Fibroblast of skin of scalp (primary cell): ENCODE data around the gene SOX10.
A peak's percentile ranks its signal among the peaks of the same experiment; 100 is the strongest.
"Not testable (repeated sequence)": the region's sequence is repeated elsewhere in the genome, so short reads cannot be mapped to it uniquely, and the experiment has no call there.

ENCODE experiments used
- DNase-seq: peaks from one replicate; pipeline ENCODE4 v3.0.0-alpha.2; 2013

Gene SOX10

GRCh38 chr22:37959231-37959825 is 25.0 kb downstream of the SOX10 start:
- DNase-seq = no peak

GRCh38 chr22:37957232-37957631 is 27.1 kb downstream of the SOX10 start:
- no peak for DNase-seq

GRCh38 chr22:37955825-37956397 is 28.4 kb downstream of the SOX10 start:
- DNase-seq = not testable (repeated sequence)

GRCh38 chr22:37954686-37955085 is 29.7 kb downstream of the SOX10 start:
- no peak for DNase-seq

- peak; percentile 94 for DNase-seq
Observed at GRCh38 chr22:37953437-37954179, 30.7 kb downstream of the SOX10 start, which contains the start of the genes C22orf23 and POLR2F. TSS of gene C22orf23 (minus strand) at chr22:37953601. CDS start at chr22:37953149, 452 bp downstream. TSS of gene POLR2F (plus strand) at chr22:37953699. CDS start at chr22:37953788, 89 bp downstream.

- no peak for DNase-seq
Observed at GRCh38 chr22:37953062-37953436, 31.3 kb downstream of the SOX10 start.

- DNase-seq = not testable (repeated sequence)
Observed at GRCh38 chr22:37952629-37953028, 31.7 kb downstream of the SOX10 start.

GRCh38 chr22:37951305-37951704 is 33.0 kb downstream of the SOX10 start:
- peak; percentile 42 for DNase-seq

- not testable (repeated sequence) for DNase-seq
Observed at GRCh38 chr22:37947142-37947795, 37.1 kb downstream of the SOX10 start.

- DNase-seq = not testable (repeated sequence)
Observed at GRCh38 chr22:37944423-37944822, 39.9 kb downstream of the SOX10 start.

GRCh38 chr22:37943825-37944198 is 40.5 kb downstream of the SOX10 start:
- DNase-seq = no peak

GRCh38 chr22:37943136-37943824 is 41.1 kb downstream of the SOX10 start:
- DNase-seq = no peak

GRCh38 chr22:37942133-37942532 is 42.2 kb downstream of the SOX10 start:
- no peak for DNase-seq

GRCh38 chr22:37940698-37941376 is 43.5 kb downstream of the SOX10 start:
- DNase-seq = no peak

- peak; percentile 98 for DNase-seq
Observed at GRCh38 chr22:37933711-37934376, 50.5 kb downstream of the SOX10 start.

GRCh38 chr22:37932821-37933578 is 51.4 kb downstream of the SOX10 start:
- peak; percentile 33 for DNase-seq

- DNase-seq = no peak
Observed at GRCh38 chr22:37932401-37932800, 52.0 kb downstream of the SOX10 start.

GRCh38 chr22:37931893-37932389 is 52.4 kb downstream of the SOX10 start:
- no peak for DNase-seq

GRCh38 chr22:37930952-37931440 is 53.4 kb downstream of the SOX10 start:
- DNase-seq = no peak

- DNase-seq = peak; percentile 44
Observed at GRCh38 chr22:37930270-37930951, 53.9 kb downstream of the SOX10 start.
